ENCODE data around the gene MARCHF11. TPM values are rescaled to one million over a fixed set of nuclear protein-coding genes. Genes with fewer than 3 reads are reported as not detected.

The MARCHF11 gene
- total and polyA plus RNA-seq, 2 of the 8 experiments (the other 6 are each of a cell fraction or from before 2014, with no cell fraction given) = 0.27 to 0.82 TPM

GRCh38 chr5:16137177-16137576 is 42.4 kb downstream of the MARCHF11 start:
- Histone ChIP-seq H2BK120ac (replicated peaks; ENCODE audit: low read depth, low read length) (no peak overlapping the region), H2BK12ac (ENCODE audit: low read depth, low read length) (no peak overlapping the region), H3K56ac (replicated peaks; ENCODE audit: insufficient read length, low read depth, low read length) (no peak overlapping the region), H3K27me3 (replicated peaks in 1 of 4; ENCODE audit: control insufficient read depth in 3 of 4, extremely low read depth in 1 of 4, insufficient read depth in 3 of 4, low read length in 3 of 4) (no peaks in the 10 kb centered on the region), H3K79me2 (ENCODE audit: control insufficient read depth in 1 of 2, insufficient read depth in 2 of 2, low read length in 2 of 2) (no peaks in the 10 kb centered on the region), H3K18ac (ENCODE audit: extremely low read depth, low read length) (no peak overlapping the region), H3K79me1 (ENCODE audit: low read depth, low read length) (no peaks in the 10 kb centered on the region), H4K91ac (replicated peaks; ENCODE audit: insufficient read length, low read length) (no peak overlapping the region), H4K5ac (ENCODE audit: insufficient read length, low read depth, low read length) (no peak overlapping the region), H3K23me2 (ENCODE audit: low read depth, low read length) (no peaks in the 10 kb centered on the region), H3K4me3 (ENCODE audit: extremely low read depth in 1 of 4, insufficient read depth in 2 of 4, low read depth in 3 of 4, low read length in 4 of 4) (no peak overlapping the region), H3K9me3 (ENCODE audit: insufficient read depth in 2 of 2, low read depth in 1 of 2, low read length in 1 of 2) (peaks cover 12 to 17% of the 10 kb centered on the region in 2 experiments), H2BK15ac (ENCODE audit: low read length) (no peak overlapping the region), H2AK5ac (ENCODE audit: low read depth, low read length) (no peak overlapping the region), H3K36me3 (ENCODE audit: control insufficient read depth in 2 of 4, insufficient read depth in 4 of 4, low read length in 3 of 4) (no peaks in the 10 kb centered on the region; a peak in 1 of 8 replicates), H3K27ac (ENCODE audit: low read depth, low read length) (no peak overlapping the region), H3K4me2 (ENCODE audit: insufficient read depth in 1 of 2, low read depth in 2 of 2, low read length in 2 of 2) (no peak overlapping the region), H3K9ac (replicated peaks in 1 of 4; ENCODE audit: extremely low read depth in 1 of 4, low read depth in 3 of 4, low read length in 3 of 4) (no peak overlapping the region), H3K23ac (ENCODE audit: insufficient read length) (no peak overlapping the region), H4K20me1 (replicated peaks in 1 of 2; ENCODE audit: control insufficient read depth in 1 of 2, insufficient read depth in 2 of 2, low read length in 2 of 2) (no peaks in the 10 kb centered on the region), H3K4ac (replicated peaks; ENCODE audit: insufficient read length, low read depth, low read length) (no peak overlapping the region), H4K8ac (ENCODE audit: extremely low read depth, insufficient read depth, low read length) (no peak overlapping the region), H3K14ac (ENCODE audit: insufficient read length) (no peak overlapping the region), H2BK20ac (ENCODE audit: low read length) (no peak overlapping the region), H2BK5ac (ENCODE audit: low read depth, low read length) (no peak overlapping the region), H2AFZ (ENCODE audit: low read length) (no peak overlapping the region), H3K4me1 (replicated peaks in 1 of 4; ENCODE audit: control insufficient read depth in 3 of 4, insufficient read depth in 4 of 4, low read length in 3 of 4) (no peaks in the 10 kb centered on the region)
- ChIA-PET CTCF (ENCODE audit: partially characterized antibody) (no interaction called here), POLR2A (ENCODE audit: partially characterized antibody) (no interaction called here)
- DNase-seq (ENCODE audit: low read depth in 1 of 2, low spot score in 2 of 2) = no peak
- TF ChIP-seq POLR2A (IDR thresholded peaks at IDR 0.05; ENCODE audit: control extremely low read depth in 1 of 2, low read depth in 2 of 2, low read length in 2 of 2) = no peak
- FAIRE-seq = no peak

All from H1 (cell line).